Umbilical cord (tissue), 2 donors: ENCODE data around the gene POLD2. TPM values are rescaled to one million over a fixed set of nuclear protein-coding genes. Genes with fewer than 3 reads are reported as not detected.
A peak's percentile ranks its signal among the peaks of the same experiment; 100 is the strongest.
"Not testable (repeated sequence)": the region's sequence is repeated elsewhere in the genome, so short reads cannot be mapped to it uniquely, and the experiment has no call there.

Source experiments
- DNase-seq: peaks from one replicate; pipeline ENCODE4 v3.0.0-alpha.2; 2015; ENCODE audit warnings: low spot score
- total RNA-seq: library from RNA; depleted of rRNA; stranded (reverse); fragments of >200 nt; gene quantifications from one replicate; pipeline ENCODE4 v1.2.3, GENCODE V29; 2014; ENCODE audit warnings: low replicate concordance; ENCODE audit not compliant: insufficient read depth

The POLD2 gene
- total RNA-seq, 1 donor from 2014 or later = 32.7 TPM

DNA sequence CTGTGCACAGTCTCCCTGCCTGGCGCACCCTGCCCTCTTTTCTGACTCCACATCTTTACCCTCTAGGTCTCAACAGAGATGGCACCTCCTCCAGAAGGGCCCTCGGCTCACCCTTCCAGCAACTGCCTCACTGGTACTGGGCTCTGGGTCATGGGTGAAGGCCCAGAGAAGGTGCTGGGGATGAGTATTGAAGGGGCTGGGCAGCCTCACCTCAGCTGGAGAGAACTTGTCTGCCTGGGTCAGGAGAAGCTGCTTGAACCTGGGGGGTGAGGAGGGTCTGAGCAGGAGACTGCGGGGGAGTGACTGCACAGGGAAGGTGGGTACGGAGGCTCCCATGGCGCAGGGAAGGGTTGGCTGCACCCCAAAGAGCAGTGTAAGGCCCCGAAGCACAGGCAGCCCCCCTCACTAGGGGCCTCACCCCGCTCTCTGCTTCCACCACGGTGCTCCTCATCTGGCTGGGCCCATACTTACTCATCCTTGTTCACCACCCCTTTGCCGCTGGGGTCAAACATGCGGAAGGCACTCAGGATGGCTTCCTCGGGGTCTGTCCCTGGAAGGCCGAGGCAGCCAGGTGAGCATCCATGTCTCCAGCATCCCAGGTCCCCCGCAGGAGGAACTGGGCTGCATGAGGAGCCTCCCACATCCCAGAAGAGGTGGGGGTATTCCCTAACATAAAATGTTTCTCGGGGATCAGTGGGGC lies 16.1 kb upstream of the POLD2 start:
- no peak for DNase-seq

DNA sequence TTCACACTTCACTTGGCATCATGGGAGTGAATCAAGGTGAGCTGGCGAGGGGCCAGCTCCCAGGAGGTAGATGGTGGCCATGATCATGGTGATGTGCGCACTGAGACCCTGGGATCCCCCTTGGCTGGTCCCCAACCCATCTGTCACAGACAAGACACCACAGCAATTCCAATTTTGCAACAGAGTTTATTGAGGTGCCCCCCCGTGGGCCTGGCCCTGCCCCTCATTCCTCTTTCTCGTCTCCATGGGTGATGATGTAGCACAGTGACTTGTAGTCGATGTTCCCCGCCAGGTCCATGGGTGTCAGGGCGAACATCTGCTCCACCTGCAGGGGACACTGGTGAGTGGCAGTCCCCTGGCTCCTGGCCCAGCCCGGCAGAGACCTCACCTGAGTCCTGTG lies 15.3 kb upstream of the POLD2 start:
- DNase-seq = no peak

DNA sequence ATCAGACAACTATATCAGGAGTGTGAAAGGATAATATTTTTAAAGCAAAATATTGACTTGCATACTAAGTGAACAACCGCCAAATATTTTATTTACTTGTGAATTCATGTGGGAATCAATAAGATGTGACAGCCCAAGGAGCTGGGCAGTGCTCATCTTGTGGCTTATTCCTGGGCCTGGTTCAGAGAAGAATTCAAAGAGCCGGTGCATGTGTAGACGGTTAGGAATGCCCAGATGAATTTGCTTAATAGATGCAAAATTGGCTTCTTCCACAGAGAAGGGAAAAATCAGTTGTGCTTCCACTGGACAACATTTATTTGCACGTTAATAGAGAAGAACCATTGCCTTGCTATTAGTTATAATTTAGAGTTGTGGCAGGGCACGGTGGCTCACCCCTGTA lies 13.4 kb upstream of the POLD2 start:
- DNase-seq = no peak

DNA sequence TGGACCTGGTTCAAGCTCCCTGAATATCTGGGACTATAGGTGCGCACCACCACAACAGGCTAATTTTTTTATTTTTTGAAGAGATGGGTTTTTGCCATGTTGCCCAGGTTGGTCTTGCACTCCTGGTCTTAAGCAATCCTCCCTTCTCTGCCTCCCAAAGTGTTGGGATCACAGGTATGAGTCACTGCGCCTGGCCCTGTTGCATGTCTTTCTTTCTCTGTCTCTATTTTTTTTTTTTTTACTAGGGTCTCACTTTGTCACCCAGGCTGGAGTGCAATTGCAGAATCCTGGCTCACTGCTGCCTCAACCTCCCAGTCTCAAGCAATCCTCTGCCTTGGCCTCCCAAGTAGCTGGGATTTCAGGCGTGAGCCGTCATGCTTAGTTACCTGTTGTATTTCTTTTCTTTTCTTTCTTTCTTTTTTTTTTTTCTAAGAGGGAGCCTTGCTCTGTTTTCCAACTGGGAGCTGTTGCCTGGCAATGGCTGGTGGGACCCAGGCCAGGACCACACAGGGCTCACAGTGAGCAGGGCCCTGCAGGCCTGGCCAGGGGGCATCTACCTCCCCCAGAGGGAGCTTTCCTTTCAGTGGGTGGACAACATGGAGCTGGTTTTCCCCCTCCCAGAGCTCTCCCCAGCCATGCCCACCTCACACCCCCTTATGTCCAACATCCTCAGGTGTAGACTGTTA lies 11.7 kb upstream of the POLD2 start:
- no peak for DNase-seq

DNA sequence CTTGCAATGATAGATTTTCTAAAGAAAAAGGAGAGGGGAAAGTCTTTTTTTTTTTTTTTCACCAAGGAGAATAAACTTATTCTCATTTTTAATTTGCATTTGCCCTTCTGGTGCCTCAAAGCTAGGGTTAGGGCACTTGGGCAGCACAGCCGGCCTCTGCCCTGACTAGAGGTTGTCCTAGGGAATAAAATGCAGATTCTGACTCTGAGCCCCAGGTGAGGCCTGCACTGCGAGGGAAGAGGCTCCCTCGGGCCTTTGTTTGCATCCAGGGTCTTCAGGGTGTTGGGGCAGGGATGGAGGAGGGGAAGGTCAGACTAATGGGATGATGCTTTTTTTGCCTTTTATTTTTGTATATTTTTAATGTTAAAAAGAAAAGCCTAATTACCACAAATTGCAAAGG lies 9.9 kb upstream of the POLD2 start:
- no peak for DNase-seq

DNA sequence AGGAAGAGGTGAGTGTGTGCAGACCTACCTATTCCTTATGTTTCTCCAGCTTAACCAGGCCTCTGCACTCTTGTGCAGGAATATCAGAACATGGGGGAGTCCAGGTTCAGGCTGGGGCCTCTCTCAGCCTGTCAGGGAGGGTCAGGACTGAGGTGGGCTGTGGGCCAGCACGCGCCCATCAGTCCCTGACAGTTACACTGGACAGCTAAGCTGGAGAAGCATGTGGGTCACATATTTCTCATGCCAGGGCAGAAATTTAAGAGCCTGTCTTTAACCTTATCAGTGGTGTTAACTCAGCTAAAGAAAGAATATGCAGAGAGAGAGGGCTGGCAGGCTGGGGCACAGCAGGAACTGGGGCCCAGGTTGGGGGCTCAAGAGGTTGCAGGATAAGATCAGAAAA lies 8.7 kb upstream of the POLD2 start:
- peak; percentile 85 for DNase-seq

DNA sequence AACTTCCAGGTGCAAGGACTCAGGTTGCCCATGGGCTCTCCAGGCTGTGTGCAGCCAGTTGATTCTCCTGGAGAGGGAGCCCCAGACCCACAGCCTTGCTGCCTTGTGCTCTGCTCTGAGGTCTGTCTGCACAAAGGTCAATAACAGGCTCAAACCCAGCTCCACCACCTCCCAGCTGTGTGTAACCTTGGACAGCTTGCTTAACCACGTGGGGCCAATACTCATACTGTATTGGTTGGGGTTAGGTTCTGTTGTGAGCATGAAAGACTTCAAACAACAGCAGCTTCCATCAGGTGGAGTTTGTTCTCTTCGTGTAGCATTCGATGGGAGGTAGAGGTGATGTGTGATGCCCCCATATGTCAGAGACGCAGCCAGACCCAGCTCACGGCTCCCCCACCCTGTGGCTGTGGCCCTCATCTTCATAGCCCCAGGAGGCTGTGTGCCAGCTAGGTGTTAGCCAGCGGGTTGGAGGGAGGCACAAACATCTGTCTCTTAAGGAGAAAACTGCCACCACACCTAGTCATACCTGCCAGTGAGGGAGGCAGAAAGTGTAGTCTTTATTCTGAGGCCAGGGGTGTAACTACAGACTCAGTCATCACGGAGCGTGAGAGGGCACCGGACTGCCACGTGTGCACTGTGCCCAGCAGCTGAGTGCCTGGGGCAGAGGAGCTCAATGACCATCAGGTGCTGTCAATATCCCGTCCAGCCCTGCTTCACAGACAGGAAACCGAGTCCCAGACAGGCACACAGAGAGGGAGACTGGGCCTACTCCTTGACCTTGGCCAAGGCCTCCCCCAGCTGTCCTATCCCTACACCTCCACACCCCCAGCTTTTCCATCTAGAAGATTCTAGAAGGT lies 8.1 kb upstream of the POLD2 start:
- peak; percentile 33 for DNase-seq

DNA sequence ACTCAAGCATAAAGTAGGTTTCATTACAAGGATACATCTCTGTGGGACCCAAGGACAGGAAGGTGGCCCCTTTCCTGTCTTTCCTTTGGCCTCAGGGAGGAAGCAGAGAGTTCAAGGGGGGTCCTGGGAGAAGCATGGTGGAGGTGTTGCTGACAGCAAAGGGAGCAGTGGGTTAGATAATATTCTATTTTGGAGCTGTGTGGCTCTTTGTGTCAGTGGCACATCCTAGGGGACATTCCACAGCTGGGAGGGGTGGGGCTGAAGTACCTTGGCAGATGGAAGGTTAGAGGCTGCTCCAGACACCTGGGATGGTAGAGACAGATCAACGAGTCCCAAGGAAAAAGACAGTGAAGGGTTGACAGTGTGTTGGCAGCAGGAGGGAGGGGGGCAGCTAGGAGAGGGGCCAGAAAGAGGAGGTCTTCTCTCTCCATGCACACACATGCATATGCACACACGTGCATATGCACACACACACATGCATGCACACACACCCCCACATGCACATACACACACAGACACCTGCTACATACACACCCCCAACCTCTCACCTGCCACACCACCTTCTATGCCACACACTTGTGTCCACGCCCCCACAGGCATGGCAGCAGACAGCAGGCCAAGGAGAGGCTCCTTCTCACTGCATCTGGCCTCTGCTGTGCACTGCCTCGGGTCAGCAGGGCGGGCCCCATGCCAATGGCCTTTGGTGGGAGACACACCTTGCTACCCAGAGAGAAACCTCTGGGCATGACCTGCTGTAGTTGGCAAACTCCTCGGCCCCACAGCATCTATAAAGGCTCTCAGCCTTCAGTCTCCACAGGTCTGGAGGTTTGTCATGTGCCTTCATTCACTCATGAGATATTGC lies 5.6 kb upstream of the POLD2 start:
- no peak for DNase-seq

DNA sequence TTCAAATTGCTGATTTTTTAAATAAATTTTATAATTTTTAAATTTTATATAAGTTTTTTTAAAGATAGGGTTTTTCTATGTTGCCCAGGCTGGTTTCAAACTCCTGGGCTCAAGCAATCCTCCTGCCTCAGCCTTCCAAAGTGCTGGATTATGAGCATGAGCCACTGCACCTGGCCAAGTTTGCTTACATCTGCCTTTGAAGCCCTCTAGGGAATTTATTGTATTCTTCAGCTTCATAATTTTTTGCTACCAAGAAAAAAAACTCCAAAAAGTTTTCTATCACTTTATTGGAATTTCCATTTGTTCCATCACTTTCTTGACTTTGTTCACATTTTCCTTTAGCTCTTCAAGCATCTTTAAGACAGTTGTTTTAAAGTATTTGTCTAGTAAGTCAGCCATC lies 3.8 kb upstream of the POLD2 start:
- no peak for DNase-seq

DNA sequence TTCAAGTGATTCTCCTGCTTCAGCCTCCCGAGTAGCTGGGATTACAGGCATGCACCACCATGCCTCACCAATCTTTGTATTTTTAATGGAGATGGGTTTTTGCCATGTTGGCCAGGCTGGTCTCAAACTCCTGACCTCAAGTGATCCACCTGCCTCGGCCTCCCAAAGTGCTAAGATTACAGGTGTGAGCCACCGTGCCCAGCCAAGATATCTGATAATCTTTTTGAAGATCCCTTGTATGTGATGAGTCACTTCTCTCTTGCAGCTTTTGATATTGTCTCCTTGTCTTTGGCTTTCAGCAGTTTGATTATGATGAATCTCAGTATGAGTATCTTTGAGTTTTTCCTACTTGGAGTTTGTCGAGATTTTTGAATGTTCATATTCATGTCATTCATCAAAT lies 3.2 kb upstream of the POLD2 start:
- not testable (repeated sequence) for DNase-seq

DNA sequence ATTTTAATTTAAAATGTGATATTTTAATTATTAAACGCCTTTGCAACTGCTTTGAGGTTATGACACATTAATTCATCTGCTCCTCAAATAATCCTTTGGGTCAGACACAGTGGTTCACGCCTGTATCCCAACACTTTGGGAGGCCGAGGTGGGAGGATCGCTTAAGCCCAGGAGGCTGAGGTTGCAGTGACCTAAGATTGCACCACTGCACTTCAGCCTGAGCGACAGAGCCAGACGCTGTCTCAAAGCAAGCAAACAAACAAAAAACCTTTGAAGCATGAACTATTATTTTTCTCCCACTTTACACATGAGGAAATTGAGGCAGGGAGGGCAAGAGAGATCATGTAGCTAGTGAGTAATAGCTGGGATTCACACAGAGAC lies 1.5 kb upstream of the POLD2 start:
- no peak for DNase-seq

DNA sequence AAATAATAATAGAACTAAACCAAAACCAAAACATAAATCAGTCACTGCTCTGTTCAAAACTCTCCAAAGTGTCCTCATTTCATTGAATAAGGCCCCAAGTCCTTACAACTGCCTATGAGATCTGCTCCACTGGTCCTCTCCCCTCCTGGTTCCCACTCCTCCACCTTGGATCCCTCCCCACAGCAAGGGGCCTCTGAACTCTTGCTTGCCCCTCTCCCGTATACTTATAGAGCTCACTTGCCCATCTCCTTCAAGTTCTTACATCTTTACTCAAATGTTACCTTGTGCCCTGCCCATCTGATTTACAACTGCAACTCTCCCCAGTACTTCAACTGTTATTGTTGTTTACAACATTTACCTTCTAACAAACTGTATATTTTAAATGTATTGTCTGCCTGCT lies 819 bp downstream of the POLD2 start:
- DNase-seq = no peak

DNA sequence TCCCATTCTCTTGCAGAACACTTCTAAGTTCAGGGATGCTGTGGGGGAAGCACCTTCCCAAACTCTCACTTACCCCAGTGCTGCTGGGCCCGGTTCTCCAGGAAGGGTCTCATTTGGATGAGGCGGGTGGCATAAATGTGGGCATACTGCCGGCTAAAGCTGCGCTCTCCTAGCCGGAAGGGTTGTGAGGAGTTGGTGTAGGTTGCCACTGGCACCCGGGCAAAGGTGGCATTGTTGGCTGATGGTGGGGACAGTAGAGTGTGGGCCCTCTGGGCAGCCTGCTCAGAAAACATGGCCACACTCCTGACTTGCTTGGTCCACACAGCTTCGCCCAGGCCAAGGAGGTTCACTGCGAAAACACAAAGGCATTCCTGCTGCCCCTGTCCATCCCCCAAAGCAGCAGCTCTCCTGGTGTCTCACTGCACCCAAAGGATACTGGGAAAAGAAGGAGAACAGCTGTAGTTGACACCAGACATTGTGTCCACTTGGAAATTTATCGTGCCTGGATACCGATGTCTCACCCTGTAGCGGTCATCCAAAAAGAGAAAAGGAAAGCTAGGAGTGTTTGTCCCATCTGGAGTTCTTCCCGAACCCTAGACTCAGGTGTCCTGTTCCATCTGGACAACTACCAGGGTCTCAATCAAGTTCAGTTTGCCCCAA lies 1.5 kb downstream of the POLD2 start:
- no peak for DNase-seq

DNA sequence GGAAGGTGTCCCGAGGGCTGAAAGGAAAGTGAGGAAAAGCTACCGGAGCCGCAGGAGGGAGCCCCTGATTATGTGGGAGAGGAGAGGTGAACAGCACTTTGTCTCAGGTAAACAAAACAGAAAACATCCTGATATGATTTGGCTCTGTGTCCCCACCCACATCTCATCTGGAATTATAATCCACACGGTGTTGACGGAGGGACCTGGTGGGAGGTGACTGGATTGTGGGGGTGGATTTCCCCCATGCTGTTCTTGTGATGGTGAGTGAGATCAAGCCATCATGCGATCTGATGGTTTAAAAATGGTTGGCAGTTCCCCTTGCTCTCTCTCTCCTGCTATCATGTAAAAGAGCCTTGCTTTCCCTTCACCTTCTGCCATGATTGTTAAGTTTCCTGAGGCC lies 3.0 kb downstream of the POLD2 start:
- DNase-seq = no peak

DNA sequence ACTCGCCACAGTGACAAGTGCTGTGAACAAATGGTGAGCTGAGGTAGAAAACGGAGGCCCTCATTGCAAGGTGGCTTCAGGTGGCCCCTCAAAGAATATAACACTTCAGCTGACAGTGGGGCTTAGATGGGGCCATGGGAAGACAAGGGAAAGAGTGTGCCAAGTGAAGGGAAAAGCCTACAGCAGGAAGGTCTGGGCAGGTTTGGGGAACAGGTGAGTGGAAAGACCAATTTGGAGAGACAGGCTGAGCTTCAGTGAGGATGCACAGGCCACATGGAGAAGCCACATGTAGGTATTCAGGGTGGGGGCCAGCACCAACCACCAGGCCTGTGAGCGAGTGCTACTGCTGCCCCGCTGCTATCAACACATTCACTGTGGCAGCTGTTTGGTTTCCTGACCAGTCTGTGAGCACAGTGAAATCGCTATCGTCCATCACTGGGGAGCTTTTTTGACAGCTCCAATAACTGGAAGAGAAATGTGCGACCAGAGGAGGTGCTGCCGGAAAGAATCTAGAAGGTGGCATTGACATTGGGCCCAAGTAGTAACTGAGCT lies 3.4 kb downstream of the POLD2 start:
- no peak for DNase-seq

DNA sequence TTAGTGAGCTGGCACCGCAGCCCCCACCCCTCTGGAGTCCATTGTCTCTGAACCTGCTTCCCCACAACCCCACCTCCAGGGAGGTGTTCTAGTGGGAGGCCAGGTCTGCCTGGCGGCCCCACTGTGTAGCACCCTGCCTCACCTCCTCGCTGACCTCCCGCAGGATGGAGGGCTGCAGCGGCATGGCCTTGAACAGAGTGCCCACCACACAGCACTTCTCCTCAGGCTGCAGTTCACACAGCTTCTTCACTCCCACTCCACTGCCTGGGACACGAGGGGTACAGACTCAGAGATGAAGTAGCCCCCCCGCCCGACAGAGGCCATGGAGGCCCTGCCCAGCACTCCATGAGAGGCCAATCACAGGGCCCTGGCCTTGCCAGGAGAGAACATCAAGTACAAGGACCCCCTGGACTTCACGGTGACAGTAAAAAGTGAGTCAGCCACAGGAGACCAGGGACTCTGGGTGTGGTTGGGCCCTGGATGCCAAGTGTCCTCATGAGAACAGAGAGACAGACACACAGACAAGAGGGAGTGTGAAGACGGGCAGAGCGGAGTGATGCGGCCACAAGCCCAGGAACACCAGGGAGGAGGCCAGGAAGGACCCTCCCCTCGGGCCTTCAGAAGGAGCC lies 5.4 kb downstream of the POLD2 start:
- DNase-seq = no peak

DNA sequence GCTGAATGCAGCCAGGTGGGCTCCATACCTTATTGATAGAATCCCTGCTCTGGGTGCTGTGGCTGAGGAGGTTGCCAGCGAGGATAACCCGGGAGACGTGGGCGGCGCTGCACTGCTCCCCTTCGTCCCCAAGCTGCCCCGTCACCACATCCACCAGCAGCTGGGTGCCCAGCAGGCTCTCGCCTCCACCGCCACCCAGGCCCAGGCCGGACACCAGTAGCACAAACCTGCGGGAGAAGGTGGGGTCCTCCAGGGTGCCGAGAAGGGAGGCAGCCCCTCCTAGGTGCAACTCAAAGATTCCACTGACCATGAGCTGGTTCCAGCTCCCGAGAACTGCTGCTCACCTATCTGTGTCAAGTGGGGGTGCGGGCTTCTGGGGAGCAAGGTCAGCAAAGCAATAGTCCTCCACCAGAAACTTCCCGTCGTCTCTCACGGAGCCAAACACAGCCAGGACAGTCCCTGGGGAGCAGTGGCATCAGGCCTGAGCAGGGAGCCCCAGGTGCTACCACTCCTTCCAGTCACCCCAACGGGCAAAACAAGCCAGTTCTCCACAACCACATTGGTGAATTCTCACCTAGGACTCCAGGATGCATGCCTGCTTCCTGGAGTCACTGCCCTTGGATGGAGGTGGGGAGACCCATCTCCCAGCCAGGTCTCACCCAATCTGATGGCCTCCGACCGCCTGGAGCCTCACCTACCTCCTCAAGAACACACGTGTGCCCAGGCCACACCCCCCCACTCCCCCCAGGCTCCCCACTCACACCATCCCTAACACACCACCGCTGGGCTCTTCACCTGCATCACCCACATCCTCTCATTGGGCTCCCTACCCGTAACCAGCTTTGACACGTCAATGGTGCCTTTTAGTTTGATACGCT lies 6.3 kb downstream of the POLD2 start:
- DNase-seq = no peak

DNA sequence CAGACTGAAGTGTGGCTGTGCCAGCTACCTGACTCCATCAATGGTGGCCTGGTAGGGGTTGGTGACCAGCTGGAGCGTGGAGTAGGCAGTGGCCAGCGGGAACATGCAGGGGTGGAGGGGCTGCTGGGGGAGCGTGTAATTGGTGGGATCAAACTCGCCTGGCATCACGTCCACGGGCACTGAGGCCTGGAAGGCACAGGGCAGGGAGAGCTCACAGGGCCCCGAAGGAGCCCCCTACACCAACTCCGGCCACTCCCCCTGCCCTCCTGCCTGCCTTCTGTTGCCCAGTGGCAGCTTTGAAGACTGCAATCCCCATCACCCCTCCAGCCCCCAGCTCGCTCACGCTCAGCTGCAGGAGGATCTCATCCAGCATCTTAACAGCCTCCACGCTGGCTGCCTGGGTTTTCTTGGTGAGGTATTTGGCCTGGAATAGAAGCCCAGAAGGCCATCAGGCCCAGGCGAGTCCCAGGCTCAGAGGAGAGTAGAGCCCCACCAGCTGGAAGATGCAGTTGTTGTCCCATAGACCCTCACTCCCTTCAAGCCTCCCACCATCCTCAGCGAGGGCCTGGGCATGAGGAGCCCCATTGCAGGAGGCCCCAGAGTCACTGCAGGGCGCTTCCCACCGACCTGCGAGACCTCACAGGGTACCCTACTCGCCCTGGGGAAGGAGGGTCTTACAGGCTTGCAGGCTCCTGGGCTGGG lies 7.1 kb downstream of the POLD2 start:
- no peak for DNase-seq
